Stromal cell of bone marrow (primary cell): Measurements from ENCODE around the gene CTPS2.

Experiments
- DNase-seq: peaks from one replicate; pipeline ENCODE4 v3.0.0-alpha.2; 2012; ENCODE audit warnings: low read depth

CTPS2 gene

DNA sequence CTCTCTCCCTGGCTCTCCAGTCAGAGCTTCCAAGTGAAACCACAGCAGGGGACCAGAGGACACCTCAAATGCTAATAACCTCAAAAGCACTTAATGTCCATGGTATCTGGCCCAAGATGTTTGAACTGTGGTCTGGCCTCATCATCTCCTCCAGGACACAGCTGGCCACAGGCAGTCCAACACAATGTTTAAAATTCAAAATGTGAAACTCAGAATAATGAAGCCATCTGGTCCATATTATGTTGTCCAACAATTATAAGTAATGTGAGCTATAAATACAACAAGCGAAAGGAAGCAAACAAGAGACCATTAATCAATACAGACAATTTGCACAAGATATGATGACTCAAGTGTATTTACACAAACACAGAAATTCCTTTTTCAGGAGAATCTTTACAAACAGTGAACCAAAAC is 153.3 kb downstream of the CTPS2 start:
- no peak for DNase-seq

DNA sequence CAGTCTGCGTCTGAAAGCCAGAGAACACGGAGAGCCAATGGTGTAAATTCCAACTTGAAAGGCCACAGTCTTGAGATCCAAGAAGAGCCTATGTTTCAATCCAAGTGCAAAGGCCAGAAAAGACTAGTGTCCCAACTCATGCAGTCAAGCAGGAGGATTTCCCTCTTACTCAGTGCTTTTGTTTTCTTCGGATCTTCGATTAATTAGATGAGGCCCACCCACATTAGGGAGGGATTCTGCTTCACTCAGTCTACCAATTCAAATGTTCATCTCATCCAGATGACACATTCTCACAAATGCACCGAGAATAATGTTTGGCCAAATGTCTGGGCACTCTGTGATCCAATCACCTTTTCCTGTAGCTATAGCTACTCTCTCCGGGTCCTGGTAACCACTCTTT is 154.0 kb downstream of the CTPS2 start:
- no peak for DNase-seq

DNA sequence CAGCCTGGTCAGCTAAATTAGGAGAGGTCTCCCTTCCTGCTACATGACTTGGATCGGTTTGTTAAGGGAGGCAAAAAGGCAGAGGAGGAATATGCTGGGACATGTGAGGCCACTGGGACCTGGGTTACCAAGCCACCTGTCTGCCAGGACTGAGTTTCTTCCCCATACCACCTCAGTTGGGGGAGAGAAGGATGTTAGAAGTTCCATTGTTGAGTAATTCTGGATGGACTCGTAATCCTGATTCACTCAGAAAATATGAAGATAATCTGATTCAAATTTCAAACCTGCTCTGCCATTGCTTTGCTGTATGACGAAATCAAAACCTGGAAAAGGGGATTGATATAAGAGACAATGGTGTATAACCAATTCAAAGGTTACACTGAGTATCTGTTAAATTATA is 159.9 kb downstream of the CTPS2 start:
- no peak for DNase-seq

DNA sequence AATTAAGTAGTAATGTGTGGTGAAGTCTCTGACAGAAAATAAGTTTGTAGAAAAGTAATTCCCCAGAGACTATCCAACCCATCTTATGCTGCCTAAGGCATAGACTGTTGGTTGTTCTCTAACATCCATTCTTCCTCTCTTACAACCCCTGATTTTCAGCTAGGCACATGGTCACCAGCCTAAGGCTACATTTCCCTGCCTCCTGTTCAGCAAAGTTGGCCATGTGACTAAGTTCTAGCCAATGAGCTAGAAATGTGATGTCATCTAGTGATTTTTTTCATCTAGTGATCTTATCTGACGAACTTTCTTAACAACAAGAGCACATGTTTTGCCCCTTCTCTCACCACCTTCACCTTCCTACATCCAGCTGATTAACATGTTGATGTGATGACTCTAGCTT is 164.8 kb downstream of the CTPS2 start:
- DNase-seq, result no peak

DNA sequence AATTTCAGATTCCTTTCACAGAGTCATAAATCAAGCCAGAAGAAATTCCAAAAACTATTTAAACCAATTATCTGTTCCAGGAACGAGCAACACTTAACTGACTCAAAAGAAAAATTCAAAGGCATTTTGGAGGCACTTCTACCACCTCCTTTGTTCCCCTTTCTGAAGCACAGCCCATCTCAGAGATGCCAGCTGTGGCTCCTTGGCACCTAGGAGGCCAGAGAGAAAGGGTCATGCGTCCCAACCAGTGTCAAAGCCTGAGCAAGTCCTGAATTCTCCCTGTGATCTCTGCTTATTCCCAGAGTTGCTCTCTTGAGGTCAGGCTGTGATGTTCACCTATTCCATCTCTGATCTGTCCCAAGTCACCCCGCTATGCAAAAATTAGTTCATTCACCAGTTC is 167.5 kb downstream of the CTPS2 start:
- no peak for DNase-seq
